ACHN (cell line): ENCODE results near the gene PPP2R5B.
"Not testable (repeated sequence)": the region's sequence is repeated elsewhere in the genome, so short reads cannot be mapped to it uniquely, and the experiment has no call there.

Experiments used
- DNase-seq: peaks from one replicate; pipeline ENCODE4 v3.0.0-alpha.2; 2015
- in situ Hi-C: cut with HindIII; loops from 2 replicates; pipeline ENCODE4 v1.10.0; 2017; ENCODE audit warnings: low sequenced_read_pairs, low pct_ligation_motif_present, low pct_unique_long_range_greater_than_20kb

PPP2R5B gene

DNA sequence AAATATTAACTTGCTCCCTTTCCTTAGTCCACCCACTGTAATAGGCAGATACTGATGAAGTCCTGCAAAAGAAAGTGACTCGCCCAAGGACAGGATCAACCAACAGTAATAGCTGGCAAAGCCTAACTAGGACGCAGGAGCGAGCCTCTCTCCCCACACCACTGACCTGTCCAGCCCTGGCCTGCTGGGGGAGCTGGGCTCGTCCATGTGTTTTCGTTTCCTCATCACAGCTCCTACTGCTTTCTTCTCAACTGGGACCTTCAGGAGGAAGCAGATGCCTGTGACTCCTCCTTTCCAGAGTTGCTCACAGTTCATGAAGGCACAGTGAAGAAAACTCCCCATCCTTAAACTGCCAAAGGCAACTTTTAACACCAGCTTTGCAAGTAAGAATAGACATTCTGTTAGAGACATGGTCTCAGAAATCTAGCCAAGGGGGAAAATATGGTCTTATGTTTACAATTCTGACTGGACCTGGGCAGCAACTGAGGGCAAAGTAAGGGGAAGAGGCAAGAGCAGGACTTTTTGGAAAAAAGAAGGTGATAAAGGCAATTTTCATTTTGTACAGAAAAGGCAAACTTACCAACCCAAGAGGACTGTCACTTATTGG, 22.8 kb downstream of the PPP2R5B start:
- DNase-seq, result no peak
- in situ Hi-C loops, result no loop called here

DNA sequence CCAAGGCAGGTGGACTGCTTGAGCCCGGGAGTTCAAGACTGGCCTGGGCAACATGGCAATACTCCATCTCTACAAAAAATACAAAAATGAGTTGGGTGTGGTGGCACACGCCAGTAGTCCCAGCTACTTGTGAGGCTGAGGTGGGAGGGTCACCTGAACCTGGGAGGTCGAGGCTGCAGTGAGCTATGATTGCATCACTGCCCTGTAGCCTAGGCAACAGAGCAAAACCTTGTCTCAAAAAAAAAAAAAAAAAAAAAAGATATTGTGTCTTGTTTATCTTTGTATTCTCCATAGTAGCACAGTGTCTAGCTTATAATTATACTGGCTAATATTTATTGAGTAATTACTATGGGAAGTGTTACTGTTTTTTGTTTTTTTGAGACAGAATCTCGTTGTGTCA, 27.0 kb downstream of the PPP2R5B start:
- no peak for DNase-seq
- in situ Hi-C loops, result no loop called here

DNA sequence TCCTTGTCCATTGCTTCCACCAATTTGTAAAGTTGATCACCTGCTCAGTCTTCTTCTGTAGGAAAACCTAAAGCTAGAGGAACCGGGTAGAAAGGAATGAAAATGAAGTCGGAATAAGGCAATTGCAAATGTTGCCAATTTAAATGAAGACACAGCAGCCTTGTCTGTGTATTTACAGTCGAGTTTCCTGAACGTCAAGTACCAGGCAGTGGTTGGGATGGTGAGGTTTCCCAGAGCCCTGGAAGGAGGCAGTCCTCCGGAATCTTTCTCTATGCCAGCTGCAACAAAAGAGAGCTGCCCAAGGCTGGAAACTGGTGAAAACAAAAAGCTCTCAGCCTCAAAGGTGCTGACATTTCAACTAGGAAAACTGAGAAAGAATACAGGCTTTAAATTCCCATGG, 29.7 kb downstream of the PPP2R5B start:
- in situ Hi-C loops, result no loop called here
- DNase-seq, result no peak

DNA sequence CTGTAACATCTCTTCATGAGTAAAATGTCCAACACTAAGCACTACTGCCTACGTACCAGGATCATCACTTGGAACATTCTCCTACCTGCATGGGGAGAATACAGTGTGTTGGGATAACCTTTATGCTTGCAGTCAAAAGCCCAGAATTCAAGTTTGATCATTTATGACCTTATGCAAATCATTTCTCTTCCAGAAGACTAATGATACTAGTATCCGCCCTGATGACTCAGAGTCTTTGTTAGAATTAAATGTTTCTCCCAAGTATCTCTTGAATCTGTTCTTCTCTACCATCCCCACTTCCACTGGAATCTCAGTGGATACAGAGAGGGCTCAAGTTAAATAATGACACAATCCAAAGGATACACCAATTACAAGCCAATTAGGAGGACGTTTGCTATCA, 35.0 kb downstream of the PPP2R5B start:
- in situ Hi-C loops, result no loop called here
- DNase-seq, result no peak

DNA sequence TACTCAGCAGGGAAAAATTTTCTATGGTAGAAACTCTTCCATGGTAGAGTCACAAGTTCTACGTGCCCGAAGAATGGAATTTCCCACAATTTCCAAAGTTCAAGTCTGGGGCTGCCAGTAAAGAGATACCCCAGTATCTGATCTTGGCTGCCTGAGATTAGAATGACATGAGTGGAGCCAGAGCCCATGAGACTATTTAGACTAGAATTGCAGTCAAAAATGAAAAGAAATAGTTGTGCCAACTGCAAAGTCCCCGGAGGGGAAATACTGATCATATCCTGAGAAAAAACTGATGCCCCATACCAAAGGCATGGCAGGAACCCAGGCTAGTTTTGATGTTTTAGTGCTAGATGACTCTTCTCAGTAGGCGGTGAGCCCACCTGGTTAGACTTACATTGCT, 36.2 kb downstream of the PPP2R5B start:
- in situ Hi-C loops, result no loop called here
- DNase-seq, result no peak

DNA sequence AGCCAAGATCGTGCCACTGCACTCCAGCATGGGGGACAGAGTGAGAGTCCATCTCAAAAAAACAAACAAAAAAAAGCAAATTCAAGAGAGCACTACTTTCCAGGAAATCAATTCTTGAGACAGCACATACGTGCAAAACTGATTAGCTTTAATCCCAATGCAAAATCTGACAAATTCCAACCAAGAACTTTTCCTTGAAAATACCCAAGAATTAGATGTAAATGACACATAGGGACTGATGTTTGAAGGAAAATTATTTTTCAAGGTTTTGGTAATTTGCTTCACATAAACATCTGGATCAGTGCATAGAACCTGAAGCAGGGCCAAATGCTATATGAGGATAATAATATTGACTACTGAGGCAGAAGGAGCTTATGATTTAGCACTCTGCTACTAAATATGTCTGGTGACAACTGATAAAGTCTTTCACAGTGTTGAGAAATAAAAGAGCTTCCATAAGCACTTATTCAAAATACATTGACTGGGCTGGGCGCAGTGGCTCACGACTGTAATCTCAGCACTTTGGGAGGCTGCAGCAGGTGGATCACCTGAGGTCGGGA, 38.7 kb downstream of the PPP2R5B start:
- in situ Hi-C loops, result no loop called here
- no peak for DNase-seq

DNA sequence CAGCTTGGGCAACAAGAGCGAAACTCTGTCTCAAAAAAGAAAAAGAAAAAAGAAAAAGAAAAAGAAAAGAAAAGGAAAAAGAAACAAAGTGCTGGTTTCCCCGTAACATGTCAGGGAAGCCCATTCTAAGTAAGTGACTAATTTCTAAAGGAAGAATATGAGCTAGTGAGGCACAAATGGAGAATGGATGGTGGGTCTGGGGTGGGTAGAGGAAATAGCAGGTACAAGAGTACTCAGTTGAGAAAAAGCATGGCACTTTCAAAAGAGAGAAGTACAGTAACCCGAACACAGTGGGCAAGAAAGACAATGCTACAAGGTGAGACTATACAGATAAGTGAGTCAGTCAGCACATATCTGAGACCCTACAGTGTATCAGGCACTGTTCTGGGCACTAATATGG, 42.9 kb downstream of the PPP2R5B start:
- no peak for DNase-seq
- in situ Hi-C loops, result no loop called here

DNA sequence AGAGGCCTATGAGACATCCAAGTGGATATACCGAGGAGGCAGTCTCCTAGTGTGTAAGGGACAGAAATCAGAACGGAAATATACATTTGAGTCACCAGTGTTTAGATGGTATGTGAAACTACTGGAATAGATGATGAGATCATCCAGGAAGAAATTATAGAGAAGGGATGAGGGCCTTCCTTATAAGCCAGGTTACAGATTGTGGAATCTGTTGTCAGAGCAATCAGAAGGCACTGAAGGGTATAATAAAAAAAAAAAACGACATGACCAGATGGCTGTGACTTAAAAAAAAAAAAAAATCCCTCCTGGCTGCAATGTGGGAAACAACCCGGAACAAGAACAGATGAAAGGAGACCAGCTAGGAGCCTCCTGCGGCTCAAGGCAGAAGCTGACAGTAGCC, 44.7 kb downstream of the PPP2R5B start:
- in situ Hi-C loops, result no loop called here
- no peak for DNase-seq

DNA sequence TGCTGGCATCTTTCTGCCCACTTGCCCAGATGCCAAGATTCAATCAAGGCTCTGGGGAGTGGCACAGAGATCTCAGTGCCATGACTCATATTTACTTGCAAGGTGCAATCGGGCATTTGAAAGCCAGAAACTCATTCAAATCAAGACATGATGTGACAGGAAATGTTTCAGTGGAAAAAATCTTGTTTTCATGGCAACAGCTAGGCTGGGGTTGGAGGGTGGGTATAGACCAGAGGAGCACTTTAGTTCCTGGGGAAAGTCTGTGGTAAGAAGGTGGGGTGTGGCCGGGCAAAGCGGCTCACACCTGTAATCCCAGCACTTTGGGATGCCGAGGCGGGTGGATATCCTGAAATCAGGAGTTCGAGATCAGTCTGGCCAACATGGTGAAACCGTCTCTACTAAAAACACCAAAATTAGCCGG, 46.3 kb downstream of the PPP2R5B start:
- no peak for DNase-seq
- in situ Hi-C loops, result no loop called here

DNA sequence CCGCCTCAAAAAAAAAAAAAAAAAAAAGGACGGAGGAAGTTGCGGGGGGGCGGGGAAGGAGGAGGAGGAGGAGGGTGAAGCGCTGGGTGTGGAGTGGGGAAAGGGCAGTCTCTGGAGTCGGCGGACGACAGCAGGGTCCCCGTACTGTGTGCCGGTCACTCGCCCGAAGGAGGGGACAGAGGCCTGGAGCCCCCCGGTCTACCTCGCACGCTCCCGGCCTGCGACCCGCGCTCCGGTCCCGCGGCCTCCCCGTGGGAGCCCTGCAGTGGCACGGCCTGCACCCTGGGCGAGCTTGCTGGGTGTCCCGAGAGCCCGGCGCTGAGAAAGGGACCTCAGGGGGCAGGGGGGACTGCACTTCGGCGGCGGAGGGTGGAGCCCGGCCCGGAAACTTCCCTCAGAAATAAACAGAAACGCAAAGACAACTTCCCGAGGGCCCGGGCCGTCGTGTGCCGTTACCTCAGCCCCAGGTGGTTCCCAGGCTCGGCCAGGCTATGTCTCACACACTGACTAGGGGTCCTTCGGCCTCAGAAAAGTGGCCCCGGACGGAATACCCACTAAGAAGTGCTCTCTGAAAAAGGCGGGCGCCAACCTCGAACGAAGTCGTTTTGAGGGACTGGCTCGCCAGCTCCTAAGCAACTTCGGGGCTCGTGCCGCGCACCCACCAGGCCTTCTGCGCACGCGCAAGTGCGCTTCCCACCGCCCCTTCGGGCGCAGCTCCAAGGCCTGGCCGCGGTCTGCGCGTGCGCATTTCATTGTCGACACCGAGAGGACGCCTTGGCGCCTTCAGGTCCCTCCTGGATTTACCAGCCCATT, 47.1 kb downstream of the PPP2R5B start, which contains the start of gene MAJIN:
MAJIN (minus strand) TSS at position 688 of the 813 bp plus-strand sequence. CDS start 12,703 bp downstream, outside the sequence.
- peak; percentile 60 for DNase-seq
- in situ Hi-C loops, result no loop called here

GRCh38 chr11:64974124-64974523, 49.6 kb downstream of the PPP2R5B start:
- in situ Hi-C loops, result no loop called here

DNA sequence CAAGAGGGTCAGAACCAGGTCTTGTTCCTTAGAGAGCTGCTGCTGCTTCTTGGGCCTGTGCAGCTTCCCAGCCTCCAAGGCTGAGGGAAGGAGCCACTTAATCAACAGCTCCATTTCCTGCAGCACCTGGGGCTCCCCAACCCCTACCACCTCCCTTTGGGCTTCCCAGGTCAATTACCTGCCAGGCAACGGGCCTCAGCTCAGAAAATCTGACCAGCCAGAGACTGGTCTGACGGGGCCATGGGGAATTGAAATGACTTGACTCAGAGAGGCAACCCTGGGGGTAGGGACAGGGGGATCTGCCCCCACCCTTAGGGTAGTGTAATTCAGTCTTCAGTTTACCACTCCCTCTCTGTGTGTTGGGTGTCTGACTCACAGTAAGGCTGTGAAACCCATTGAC, 52.2 kb downstream of the PPP2R5B start:
- in situ Hi-C loops, result no loop called here
- DNase-seq, result no peak

More at GRCh38 chr11:64974124-64974523, 49.6 kb downstream of the PPP2R5B start:
- no peak for DNase-seq

GRCh38 chr11:64983339-64983738, 58.9 kb downstream of the PPP2R5B start:
- in situ Hi-C loops, result not testable (repeated sequence)

More at GRCh38 chr11:64983339-64983738, 58.9 kb downstream of the PPP2R5B start:
- not testable (repeated sequence) for DNase-seq
